Germinal center (tissue), 1 donor: ENCODE measurements around the gene PPEF2.

Source experiments
- DNase-seq: peaks from one replicate; pipeline ENCODE4 v3.0.0; 2012; ENCODE audit warnings: mixed read lengths, low spot score

PPEF2 gene

GRCh38 chr4:75895744-75896314 lies 6.4 kb downstream of the PPEF2 start:
- peak; percentile 37 for DNase-seq

GRCh38 chr4:75892508-75892907 lies 9.7 kb downstream of the PPEF2 start:
- DNase-seq = no peak

- no peak for DNase-seq
Measured at GRCh38 chr4:75891611-75892010, 10.6 kb downstream of the PPEF2 start.

- DNase-seq = no peak
Measured at GRCh38 chr4:75889537-75890199, 12.6 kb downstream of the PPEF2 start.

- DNase-seq = no peak
Measured at GRCh38 chr4:75886104-75886503, 16.1 kb downstream of the PPEF2 start.

GRCh38 chr4:75881476-75881875 lies 20.8 kb downstream of the PPEF2 start:
- no peak for DNase-seq

GRCh38 chr4:75880278-75880677 lies 22.0 kb downstream of the PPEF2 start:
- DNase-seq = no peak

- DNase-seq = no peak
Measured at GRCh38 chr4:75878246-75878756, 24.0 kb downstream of the PPEF2 start.

- DNase-seq = no peak
Measured at GRCh38 chr4:75876218-75876617, 26.0 kb downstream of the PPEF2 start.

GRCh38 chr4:75869100-75869499 lies 33.2 kb downstream of the PPEF2 start:
- DNase-seq = no peak

- no peak for DNase-seq
Measured at GRCh38 chr4:75867130-75867529, 35.1 kb downstream of the PPEF2 start.

GRCh38 chr4:75860606-75861005 lies 41.6 kb downstream of the PPEF2 start:
- no peak for DNase-seq

- DNase-seq = no peak
Measured at GRCh38 chr4:75858721-75859120, 43.5 kb downstream of the PPEF2 start.

- DNase-seq = no peak
Measured at GRCh38 chr4:75849461-75849860, 52.8 kb downstream of the PPEF2 start.

- no peak for DNase-seq
Measured at GRCh38 chr4:75848891-75849290, 53.4 kb downstream of the PPEF2 start.

GRCh38 chr4:75848171-75848760 lies 54.0 kb downstream of the PPEF2 start:
- DNase-seq = peak; percentile 52

GRCh38 chr4:75845992-75846391 lies 56.3 kb downstream of the PPEF2 start:
- DNase-seq = no peak

GRCh38 chr4:75844151-75844662 lies 58.0 kb downstream of the PPEF2 start:
- DNase-seq = no peak

GRCh38 chr4:75843596-75843995 lies 58.7 kb downstream of the PPEF2 start:
- DNase-seq = no peak

- no peak for DNase-seq
Measured at GRCh38 chr4:75841641-75842520, 60.4 kb downstream of the PPEF2 start.

GRCh38 chr4:75834772-75835154 lies 67.5 kb downstream of the PPEF2 start:
- DNase-seq = no peak

GRCh38 chr4:75834095-75834771 lies 68.0 kb downstream of the PPEF2 start:
- DNase-seq = no peak
